WERI-Rb-1 (cell line): ENCODE data around the gene RREB1.

Experiments used
- DNase-seq: peaks from one replicate; pipeline ENCODE4 v3.0.0-alpha.2; 2020
- H3K27ac ChIP-seq: fragments of 250-450 bp; sonication (Bioruptor Pico); 2 replicates; pipeline ENCODE4 v1.5.1; 2020; ENCODE audit warnings: mild to moderate bottlenecking, moderate library complexity
- H3K27me3 ChIP-seq: fragments of 250-450 bp; sonication (Bioruptor Pico); 2 replicates; pipeline ENCODE4 v1.5.1; 2021; ENCODE audit warnings: mild to moderate bottlenecking, low read depth, moderate library complexity; ENCODE audit not compliant: insufficient read depth, severe bottlenecking
- H3K36me3 ChIP-seq: fragments of 250-450 bp; sonication (Bioruptor Pico); 2 replicates; pipeline ENCODE4 v1.5.1; 2020; ENCODE audit warnings: mild to moderate bottlenecking, moderate library complexity
- H3K4me3 ChIP-seq: 2 replicates; pipeline ENCODE4 v1.5.1; 2011; ENCODE audit warnings: low read depth, mild to moderate bottlenecking, control low read depth, low read length
- H3K9me3 ChIP-seq: fragments of 250-450 bp; sonication (Bioruptor Pico); 2 replicates; pipeline ENCODE4 v1.5.1; 2021; ENCODE audit warnings: mild to moderate bottlenecking, moderate library complexity; ENCODE audit not compliant: severe bottlenecking
- CTCF ChIP-seq: IDR thresholded peaks from 2 replicates; pipeline ENCODE4 v1.5.1; 2011; ENCODE audit warnings: low read depth, mild to moderate bottlenecking, control low read depth, inconsistent platforms, low read length

The RREB1 gene

GRCh38 chr6:7135755-7136154 lies 28.0 kb downstream of the RREB1 start:
- H3K27me3 ChIP-seq: no peaks in the 10 kb centered on the region

GRCh38 chr6:7136859-7137334 lies 29.1 kb downstream of the RREB1 start:
- Histone ChIP-seq H3K4me3 (no peak overlapping the region), H3K27me3 (no peaks in the 10 kb centered on the region), H3K36me3 (no peaks in the 10 kb centered on the region), H3K27ac (no peak overlapping the region), H3K9me3 (no peaks in the 10 kb centered on the region)
- no peak for TF ChIP-seq CTCF
- peak; percentile 9 for DNase-seq

More at GRCh38 chr6:7135755-7136154, 28.0 kb downstream of the RREB1 start:
- H3K27ac ChIP-seq: no peak overlapping the region
- H3K4me3 ChIP-seq: no peak overlapping the region
- no peaks in the 10 kb centered on the region for H3K9me3 ChIP-seq
- peak; percentile 15 for DNase-seq
- no peak for TF ChIP-seq CTCF
- peaks cover 3% of the 10 kb centered on the region; the same call in 1 of the 2 replicates for H3K36me3 ChIP-seq

- peak; percentile 53 for DNase-seq
- no peaks in the 10 kb centered on the region for H3K9me3 ChIP-seq
- H3K27ac ChIP-seq: peak overlapping the region; percentile 0
- H3K36me3 ChIP-seq: no peaks in the 10 kb centered on the region
- H3K4me3 ChIP-seq: peak overlapping the region; percentile 2; the same call in 1 of the 2 replicates
- TF ChIP-seq CTCF: no peak
- no peaks in the 10 kb centered on the region for H3K27me3 ChIP-seq
Measured at GRCh38 chr6:7137335-7138045, 29.7 kb downstream of the RREB1 start.

GRCh38 chr6:7138046-7138531 lies 30.3 kb downstream of the RREB1 start:
- Histone ChIP-seq H3K27me3 (no peaks in the 10 kb centered on the region), H3K4me3 (no peak overlapping the region; the same call in 1 of the 2 replicates), H3K9me3 (no peaks in the 10 kb centered on the region), H3K36me3 (no peaks in the 10 kb centered on the region), H3K27ac (peak overlapping the region; percentile 0)
- peak; percentile 5 for DNase-seq
- no peak for TF ChIP-seq CTCF

DNA sequence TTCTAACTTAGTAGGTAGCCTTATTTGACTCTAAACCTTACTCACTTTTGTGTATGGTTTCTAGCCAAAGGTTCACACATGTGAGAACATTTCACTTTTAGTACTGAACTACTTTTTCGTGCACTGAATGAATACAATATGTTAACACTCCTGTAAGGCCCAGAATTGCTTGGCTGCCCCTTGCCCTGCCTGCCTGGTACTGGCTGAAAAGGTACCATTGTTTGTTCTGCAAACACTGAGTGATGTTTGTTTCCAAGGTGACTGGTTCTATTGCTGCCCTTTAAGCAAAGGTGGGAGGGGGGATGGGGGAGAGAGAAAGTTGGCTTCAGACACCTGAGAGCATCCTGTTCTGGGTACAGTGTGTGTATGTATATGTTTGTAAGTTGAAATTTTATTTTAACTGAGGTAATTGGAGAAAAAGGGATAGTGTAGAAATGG lies 31.2 kb downstream of the RREB1 start:
- no peak for TF ChIP-seq CTCF
- DNase-seq: peak; percentile 13
- Histone ChIP-seq H3K27me3 (no peaks in the 10 kb centered on the region), H3K27ac (no peak overlapping the region), H3K4me3 (no peak overlapping the region), H3K9me3 (no peaks in the 10 kb centered on the region), H3K36me3 (no peaks in the 10 kb centered on the region)
